K562 (cell line): ENCODE measurements around the gene CPZ. TPM values are rescaled to one million over a fixed set of nuclear protein-coding genes. Genes with fewer than 3 reads are reported as not detected.

Experiments used
- ATAC-seq: fragments of 200-7000 bp; cut with Tn5 transposase; 3 replicates; pipeline ENCODE4 v1.9.1; 2020; ENCODE audit warnings: moderate library complexity
- BruUV-seq: library from RNA; stranded (reverse); fragments of 400-500 nt; replicated peaks from 2 replicates; lab custom pipeline; 2021; lab: Mats Ljungman, UMichigan
- CTCF ChIA-PET: fragments of 300-600 bp; formaldehyde crosslinking; extraction: SDS; loops from one replicate; lab custom pipeline; 2021; ENCODE audit warnings: low intra/inter-chr PET ratio; lab: Yijun Ruan, JAX
- POLR2A ChIA-PET: fragments of 300-600, 350-650 bp; sonication (Branson Sonifier 250); formaldehyde crosslinking; extraction: SDS; loops from one replicate; lab custom pipeline; 2021; ENCODE audit warnings: antibody characterized with exemption, inconsistent platforms; lab: Yijun Ruan, JAX
- DNase-seq, 4 experiments: peaks; one replicate each; pipeline versions ENCODE4 v3.0.0 to v3.0.0-alpha.2; 2011 to 2018; ENCODE audit warnings: low spot score in 3 of 4, mixed read lengths in 3 of 4; ENCODE audit errors: extremely low read depth in 1 of 4
- FAIRE-seq: peaks from 2 replicates; lab custom pipeline; 2011; peaks lifted over from hg19 to GRCh38; lab: Jason Lieb, UNC
- H2AFZ ChIP-seq: 2 replicates; pipeline ENCODE4 v1.6.0; 2011; ENCODE audit warnings: low read depth, low read length, control low read depth, inconsistent platforms
- H3K27ac ChIP-seq: fragments of 200-600 bp; 3 replicates; pipeline ENCODE4 v1.8.0; 2011; ENCODE audit warnings: low read depth, mild to moderate bottlenecking, control low read depth, inconsistent platforms, low read length, moderate library complexity, mixed read lengths; ENCODE audit errors: extremely low read depth
- H3K27me3 ChIP-seq, 2 experiments: fragments of 300-600 bp in 1 of 2; 2 replicates in 1 of 2; 3 replicates in 1 of 2; pipeline versions ENCODE4 v1.6.0 to v1.8.0; 2011; ENCODE audit warnings: inconsistent platforms in 2 of 2, low read length in 2 of 2, mild to moderate bottlenecking in 1 of 2, mixed read lengths in 1 of 2, moderate library complexity in 1 of 2; ENCODE audit not compliant: control insufficient read depth in 2 of 2, insufficient read depth in 2 of 2
- H3K36me3 ChIP-seq: fragments of 300-600 bp; 3 replicates; pipeline ENCODE4 v1.8.0; 2011; ENCODE audit warnings: mild to moderate bottlenecking, low read length, inconsistent platforms; ENCODE audit not compliant: control insufficient read depth, insufficient read depth
- H3K4me1 ChIP-seq, 2 experiments: fragments of 200-600 bp in 1 of 2; replicated peaks in 1 of 2; 2 replicates in 1 of 2; 3 replicates in 1 of 2; pipeline versions ENCODE4 v1.5.1 to v1.8.0; 2011; ENCODE audit warnings: inconsistent platforms in 2 of 2, low read length in 2 of 2, mild to moderate bottlenecking in 1 of 2, mixed read lengths in 1 of 2, moderate library complexity in 1 of 2; ENCODE audit not compliant: control insufficient read depth in 2 of 2, insufficient read depth in 2 of 2
- H3K4me2 ChIP-seq: 2 replicates; pipeline ENCODE4 v1.6.1; 2011; ENCODE audit warnings: low read length, control low read depth, inconsistent platforms, mixed read lengths; ENCODE audit not compliant: insufficient read depth
- H3K4me3 ChIP-seq: fragments of 200-600 bp; sonication (generic), shearing (Covaris generic); 2 replicates; pipeline ENCODE4 v1.5.1; 2016; ENCODE audit warnings: control low read depth, inconsistent platforms
- H3K79me2 ChIP-seq: fragments of 200-600 bp; 3 replicates; pipeline ENCODE4 v1.8.0; 2011; ENCODE audit warnings: low read length, inconsistent platforms; ENCODE audit not compliant: control insufficient read depth, insufficient read depth
- H3K9ac ChIP-seq, 2 experiments: 2 replicates each; pipeline versions ENCODE4 v1.6.0 to v1.6.1; 2011; ENCODE audit warnings: low read depth in 2 of 2, low read length in 2 of 2, control low read depth in 1 of 2, inconsistent platforms in 1 of 2, mild to moderate bottlenecking in 1 of 2, mixed read lengths in 1 of 2; ENCODE audit not compliant: insufficient read depth in 1 of 2
- H3K9me1 ChIP-seq: one replicate; pipeline ENCODE4 v1.6.0; 2011; ENCODE audit warnings: inconsistent platforms, mild to moderate bottlenecking, low read length, moderate library complexity; ENCODE audit not compliant: control insufficient read depth, insufficient read depth
- H3K9me3 ChIP-seq: replicated peaks from 2 replicates; pipeline ENCODE4 v1.5.1; 2011; ENCODE audit warnings: low read depth, low read length, inconsistent platforms; ENCODE audit not compliant: control insufficient read depth, insufficient read depth
- H4K20me1 ChIP-seq: replicated peaks from 2 replicates; pipeline ENCODE4 v1.6.1; 2011; ENCODE audit warnings: low read length, inconsistent platforms, mixed read lengths; ENCODE audit not compliant: control insufficient read depth, insufficient read depth
- CBX2 ChIP-seq: fragments of 200-600 bp; sonication (generic); IDR thresholded peaks from one replicate; pipeline ENCODE4 v1.6.1; 2012; ENCODE audit warnings: mild to moderate bottlenecking, low read length, inconsistent platforms; ENCODE audit not compliant: insufficient read depth, poor library complexity, severe bottlenecking
- CXXC5 ChIP-seq: fragments of 250-450 bp; sonication (Bioruptor Pico); IDR thresholded peaks from 2 replicates; pipeline ENCODE4 v1.8.0; 2022; ENCODE audit warnings: inconsistent platforms, mild to moderate bottlenecking, moderate library complexity
- E2F5 ChIP-seq: sonication (generic); formaldehyde crosslinking; IDR thresholded peaks from 2 replicates; pipeline ENCODE4 v1.8.0; 2022; ENCODE audit warnings: mild to moderate bottlenecking, missing genetic modification reagents
- FOSL1 ChIP-seq: fragments of 200-800 bp; sonication (Bioruptor generic); conservative IDR thresholded peaks from 2 replicates; pipeline ENCODE4 v1.6.1; 2016; ENCODE audit warnings: missing genetic modification characterization, missing compliant biosample characterization
- JUND ChIP-seq, 2 experiments: IDR thresholded peaks; 2 replicates in 1 of 2; 3 replicates in 1 of 2; pipeline ENCODE4 v1.6.1; 2011; ENCODE audit warnings: borderline replicate concordance in 2 of 2, low read depth in 2 of 2, low read length in 2 of 2, improper control_type of control experiment in 1 of 2, missing biosample characterization in 1 of 2, missing genetic modification characterization in 1 of 2, missing genetic modification reagents in 1 of 2
- SIN3A ChIP-seq, 2 experiments: fragments of 150-350 bp in 1 of 2; IDR thresholded peaks; 2 replicates each; pipeline ENCODE4 v1.6.1; 2011 to 2016; ENCODE audit warnings: borderline replicate concordance in 2 of 2, low read depth in 2 of 2, low read length in 2 of 2, mild to moderate bottlenecking in 2 of 2, moderate library complexity in 2 of 2; ENCODE audit not compliant: control insufficient read depth in 1 of 2
- SMC3 ChIP-seq: conservative IDR thresholded peaks from 2 replicates; pipeline ENCODE4 v1.6.1; 2011; ENCODE audit warnings: low read depth, low read length, improper control_type of control experiment; ENCODE audit not compliant: insufficient read depth
- SPI1 ChIP-seq: IDR thresholded peaks from 2 replicates; pipeline ENCODE4 v1.6.1; 2011; ENCODE audit warnings: low read depth, low read length, control low read depth, borderline replicate concordance
- SRF ChIP-seq, 2 experiments: fragments of 250-450, 450-650 bp in 1 of 2; sonication (Bioruptor Pico) in 1 of 2; sonication (generic) in 1 of 2; formaldehyde crosslinking; IDR thresholded peaks; 2 replicates each; pipeline versions ENCODE4 v1.5.0 to v1.5.1; 2020 to 2022; ENCODE audit warnings: mild to moderate bottlenecking in 1 of 2, missing genetic modification reagents in 1 of 2
- TCF15 ChIP-seq: fragments of 250-450 bp; sonication (Bioruptor Pico); IDR thresholded peaks from 2 replicates; pipeline ENCODE4 v1.8.0; 2022; ENCODE audit warnings: moderate library complexity, mild to moderate bottlenecking, inconsistent platforms
- ZNF23 ChIP-seq: fragments of 250-450 bp; sonication (Bioruptor Pico); IDR thresholded peaks from 2 replicates; pipeline ENCODE4 v1.4.0; 2020; ENCODE audit warnings: mild to moderate bottlenecking
- ZNF778 ChIP-seq: fragments of 450-650 bp; formaldehyde crosslinking; IDR thresholded peaks from 2 replicates; pipeline ENCODE4 v1.4.0; 2020; ENCODE audit warnings: mild to moderate bottlenecking, moderate library complexity
- ZNF79 ChIP-seq: fragments of 250-450 bp; sonication (Bioruptor Pico); IDR thresholded peaks from 2 replicates; pipeline ENCODE4 v1.4.0; 2020; ENCODE audit warnings: low read depth, mild to moderate bottlenecking, moderate library complexity
- WGBS: fragments of 100-300 bp; shearing (Covaris generic); methylation state at CpG from one replicate; pipeline ENCODE4 v1.1.6; 2016; ENCODE audit warnings: low coverage, mixed read lengths; ENCODE audit not compliant: insufficient coverage; ENCODE audit errors: missing lambda C conversion rate; 5-methylcytosine and 5-hydroxymethylcytosine counted together
- in situ Hi-C: fragments of 300-500 bp; cut with MboI; formaldehyde crosslinking; loops from 4 replicates; pipeline ENCODE4 v1.15.0; 2018; ENCODE audit warnings: inconsistent platforms, mixed read lengths
- intact Hi-C: fragments of 100-400 bp; cut with micrococcal nuclease; formaldehyde crosslinking; loops from 2 replicates; pipeline ENCODE4 v1.14.2; 2022
- polyA plus RNA-seq, 8 experiments: library from polyadenylated mRNA; depleted of rRNA in 4 of 8; stranded (reverse) in 5 of 8; unstranded in 3 of 8; fragments of >200 nt; fragmentation: Nextera tagmentation in 2 of 8; fragmentation: Illumina TruSeq in 1 of 8; extraction: Ambion mirVana in 2 of 8; extraction: Trizol in 1 of 8; gene quantifications; 2 replicates each; pipeline versions ENCODE4 v1.2.1 to v1.2.3, GENCODE V29; 2011 to 2014; ENCODE audit warnings: inconsistent platforms in 1 of 8, missing spikeins in 1 of 8
- total RNA-seq, 7 experiments: library from RNA; depleted of rRNA in 6 of 7; stranded (reverse); fragments of >200 nt in 6 of 7; fragmentation: Illumina TruSeq in 2 of 7; extraction: Trizol in 2 of 7; gene quantifications; 2 replicates each; pipeline versions ENCODE4 v1.2.1 to v1.2.3, GENCODE V29; 2011 to 2021; ENCODE audit warnings: low replicate concordance in 1 of 7

The CPZ gene
- total and polyA plus RNA-seq, 9 of the 15 experiments (the other 6 are each of a cell fraction or from before 2014, with no cell fraction given): 0.06 to 2.2 (median 1.2) TPM; not detected in 1

DNA sequence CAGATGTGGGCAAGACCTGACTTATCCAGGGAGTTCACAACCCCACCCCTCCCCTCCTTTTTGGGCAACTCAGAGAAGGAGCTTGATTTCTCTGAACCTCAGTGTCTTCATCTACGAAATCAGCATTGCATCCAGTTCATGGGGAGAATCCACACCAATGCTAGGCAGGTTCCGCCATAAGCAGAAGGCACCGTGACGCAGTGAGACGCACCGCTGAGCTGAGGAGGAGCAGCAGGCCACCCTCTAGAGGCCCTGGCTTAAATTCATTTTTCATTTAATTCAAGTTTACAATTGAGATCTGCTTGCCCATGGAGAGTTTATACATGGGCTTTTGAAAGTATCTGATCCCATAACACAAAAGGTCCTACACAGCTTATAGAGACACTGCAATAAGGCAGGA lies 55.7 kb downstream of the CPZ start:
- intact Hi-C loops: no loop called here
- TF ChIP-seq SMC3 (no peak), SPI1 (no peak), ZNF23 (CRISPR knock-in tag) (no peak), CBX2 (no peak), ZNF79 (CRISPR knock-in tag) (no peak), FOSL1 (tag) (no peak), SIN3A (IDR thresholded peaks at IDR 0.05; ENCODE audit: borderline replicate concordance in 2 of 2, control insufficient read depth in 1 of 2, low read depth in 2 of 2, low read length in 2 of 2) (no peak), SRF (CRISPR knock-in tag; IDR thresholded peaks at IDR 0.05) (no peak), E2F5 (CRISPR knock-in tag) (no peak), TCF15 (CRISPR knock-in tag) (no peak), ZNF778 (CRISPR knock-in tag) (no peak), CXXC5 (CRISPR knock-in tag) (no peak), JUND (IDR thresholded peaks at IDR 0.05; ENCODE audit: borderline replicate concordance, low read depth, low read length) (no peak), JUND (tag; IDR thresholded peaks at IDR 0.05; ENCODE audit: borderline replicate concordance, low read depth, low read length) (no peak)

More for the DNA sequence above, 55.7 kb downstream of the CPZ start:
- Histone ChIP-seq H3K9ac (no peak overlapping the region), H4K20me1 (no peaks in the 10 kb centered on the region), H3K36me3 (no peaks in the 10 kb centered on the region), H3K9me3 (no peaks in the 10 kb centered on the region), H3K4me2 (no peak overlapping the region), H3K4me3 (no peak overlapping the region), H3K79me2 (no peaks in the 10 kb centered on the region), H3K9me1 (no peaks in the 10 kb centered on the region), H2AFZ (no peak overlapping the region), H3K27ac (no peak overlapping the region), H3K27me3 (peaks cover 24 to 95% of the 10 kb centered on the region in 2 experiments), H3K4me1 (no peaks in the 10 kb centered on the region)
- no TSS peak for BruUV-seq
- DNase-seq (no peak), FAIRE-seq (no peak), ATAC-seq (no peak)
- ChIA-PET CTCF (no interaction called here), POLR2A (no interaction called here)
- in situ Hi-C loops: no loop called here
- WGBS: 0% methylated on average over 6 of the region's 6 CpGs
